WTC11 (cell line): ENCODE data around the gene SRSF1.

ENCODE experiments used
- CREB1 ChIP-seq: sonication (generic); formaldehyde crosslinking; IDR thresholded peaks from 2 replicates; pipeline ENCODE4 v1.8.0; 2023; ENCODE audit warnings: mild to moderate bottlenecking, missing genetic modification reagents
- JUN ChIP-seq: sonication (generic); formaldehyde crosslinking; IDR thresholded peaks from 2 replicates; pipeline ENCODE4 v1.8.0; 2023; ENCODE audit warnings: mild to moderate bottlenecking, missing genetic modification reagents
- NFE2L1 ChIP-seq: sonication (generic); formaldehyde crosslinking; IDR thresholded peaks from 2 replicates; pipeline ENCODE4 v1.8.1; 2023; ENCODE audit warnings: missing genetic modification reagents
- NFYB ChIP-seq: sonication (generic); formaldehyde crosslinking; conservative IDR thresholded peaks from 2 replicates; pipeline ENCODE4 v1.8.0; 2022; ENCODE audit warnings: low read depth, missing genetic modification reagents
- NR2C2 ChIP-seq: sonication (generic); formaldehyde crosslinking; IDR thresholded peaks from 2 replicates; pipeline ENCODE4 v1.8.0; 2022; ENCODE audit warnings: mild to moderate bottlenecking, missing genetic modification reagents
- NR3C1 ChIP-seq: sonication (generic); formaldehyde crosslinking; conservative IDR thresholded peaks from 2 replicates; pipeline ENCODE4 v1.8.1; 2023; ENCODE audit warnings: low read depth, mild to moderate bottlenecking, missing genetic modification reagents
- SMAD3 ChIP-seq: sonication (generic); formaldehyde crosslinking; IDR thresholded peaks from 2 replicates; pipeline ENCODE4 v1.8.0; 2022; ENCODE audit warnings: missing genetic modification reagents, mild to moderate bottlenecking, borderline replicate concordance
- ZBTB21 ChIP-seq: sonication (generic); formaldehyde crosslinking; IDR thresholded peaks from 2 replicates; pipeline ENCODE4 v1.8.1; 2023; ENCODE audit warnings: mild to moderate bottlenecking, missing genetic modification reagents, borderline replicate concordance
- TF ChIP-seq, protein P1 (sequence below): sonication (generic); formaldehyde crosslinking; IDR thresholded peaks from 2 replicates; pipeline ENCODE4 v1.8.1; 2022; ENCODE audit warnings: missing genetic modification reagents, borderline replicate concordance
- TF ChIP-seq, protein P2 (sequence below): fragments of 200-600 bp; IDR thresholded peaks from 2 replicates; pipeline ENCODE4 v1.8.0; 2022; ENCODE audit warnings: antibody characterized with exemption
- TF ChIP-seq, protein P3 (sequence below): sonication (generic); formaldehyde crosslinking; IDR thresholded peaks from 2 replicates; pipeline ENCODE4 v1.8.0; 2022; ENCODE audit warnings: mild to moderate bottlenecking, missing genetic modification reagents
- TF ChIP-seq, protein P4 (sequence below): sonication (generic); formaldehyde crosslinking; IDR thresholded peaks from 2 replicates; pipeline ENCODE4 v1.8.1; 2022; ENCODE audit warnings: low read depth, missing genetic modification reagents, borderline replicate concordance
- TF ChIP-seq, protein P5 (sequence below): sonication (generic); formaldehyde crosslinking; IDR thresholded peaks from 2 replicates; pipeline ENCODE4 v1.8.1; 2023; ENCODE audit warnings: mild to moderate bottlenecking, missing genetic modification reagents
- TF ChIP-seq, protein P6 (sequence below): sonication (generic); formaldehyde crosslinking; IDR thresholded peaks from 2 replicates; pipeline ENCODE4 v1.8.1; 2022; ENCODE audit warnings: mild to moderate bottlenecking, moderate library complexity, missing genetic modification reagents

DNA sequence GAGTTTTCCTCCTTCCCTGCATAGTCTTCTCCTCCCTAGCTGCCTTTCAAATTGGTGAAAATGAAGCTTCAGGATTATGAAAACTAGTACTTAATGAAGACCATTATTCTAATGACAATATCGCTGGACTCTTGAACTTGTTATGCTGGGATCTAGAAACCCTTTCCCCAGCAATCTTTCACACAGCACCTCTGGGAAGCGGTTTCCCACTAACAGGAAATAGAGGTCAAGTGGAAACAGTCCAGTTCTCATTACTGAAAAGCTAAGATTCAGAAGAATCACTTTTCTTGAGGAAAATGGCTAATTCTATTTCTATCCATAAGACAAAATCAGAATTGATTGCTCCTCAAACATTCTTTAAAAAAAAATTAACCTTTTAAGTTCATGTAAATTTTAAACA, 17.0 kb downstream of the SRSF1 start:
- TF ChIP-seq ZBTB21 (CRISPR knock-in tag) (no peak), NFE2L1 (CRISPR knock-in tag) (no peak), SMAD3 (CRISPR knock-in tag) (no peak), NR3C1 (CRISPR knock-in tag) (no peak), NR2C2 (no peak), JUN (CRISPR knock-in tag) (no peak), NFYB (CRISPR knock-in tag) (no peak), CREB1 (CRISPR knock-in tag) (no peak)
- TF ChIP-seq, protein P1, sequence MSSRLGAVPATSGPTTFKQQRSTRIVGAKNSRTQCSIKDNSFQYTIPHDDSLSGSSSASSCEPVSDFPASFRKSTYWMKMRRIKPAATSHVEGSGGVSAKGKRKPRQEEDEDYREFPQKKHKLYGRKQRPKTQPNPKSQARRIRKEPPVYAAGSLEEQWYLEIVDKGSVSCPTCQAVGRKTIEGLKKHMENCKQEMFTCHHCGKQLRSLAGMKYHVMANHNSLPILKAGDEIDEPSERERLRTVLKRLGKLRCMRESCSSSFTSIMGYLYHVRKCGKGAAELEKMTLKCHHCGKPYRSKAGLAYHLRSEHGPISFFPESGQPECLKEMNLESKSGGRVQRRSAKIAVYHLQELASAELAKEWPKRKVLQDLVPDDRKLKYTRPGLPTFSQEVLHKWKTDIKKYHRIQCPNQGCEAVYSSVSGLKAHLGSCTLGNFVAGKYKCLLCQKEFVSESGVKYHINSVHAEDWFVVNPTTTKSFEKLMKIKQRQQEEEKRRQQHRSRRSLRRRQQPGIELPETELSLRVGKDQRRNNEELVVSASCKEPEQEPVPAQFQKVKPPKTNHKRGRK (CRISPR knock-in tag) = no peak
- TF ChIP-seq, protein P2, sequence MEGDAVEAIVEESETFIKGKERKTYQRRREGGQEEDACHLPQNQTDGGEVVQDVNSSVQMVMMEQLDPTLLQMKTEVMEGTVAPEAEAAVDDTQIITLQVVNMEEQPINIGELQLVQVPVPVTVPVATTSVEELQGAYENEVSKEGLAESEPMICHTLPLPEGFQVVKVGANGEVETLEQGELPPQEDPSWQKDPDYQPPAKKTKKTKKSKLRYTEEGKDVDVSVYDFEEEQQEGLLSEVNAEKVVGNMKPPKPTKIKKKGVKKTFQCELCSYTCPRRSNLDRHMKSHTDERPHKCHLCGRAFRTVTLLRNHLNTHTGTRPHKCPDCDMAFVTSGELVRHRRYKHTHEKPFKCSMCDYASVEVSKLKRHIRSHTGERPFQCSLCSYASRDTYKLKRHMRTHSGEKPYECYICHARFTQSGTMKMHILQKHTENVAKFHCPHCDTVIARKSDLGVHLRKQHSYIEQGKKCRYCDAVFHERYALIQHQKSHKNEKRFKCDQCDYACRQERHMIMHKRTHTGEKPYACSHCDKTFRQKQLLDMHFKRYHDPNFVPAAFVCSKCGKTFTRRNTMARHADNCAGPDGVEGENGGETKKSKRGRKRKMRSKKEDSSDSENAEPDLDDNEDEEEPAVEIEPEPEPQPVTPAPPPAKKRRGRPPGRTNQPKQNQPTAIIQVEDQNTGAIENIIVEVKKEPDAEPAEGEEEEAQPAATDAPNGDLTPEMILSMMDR = no peak
- TF ChIP-seq, protein P3, sequence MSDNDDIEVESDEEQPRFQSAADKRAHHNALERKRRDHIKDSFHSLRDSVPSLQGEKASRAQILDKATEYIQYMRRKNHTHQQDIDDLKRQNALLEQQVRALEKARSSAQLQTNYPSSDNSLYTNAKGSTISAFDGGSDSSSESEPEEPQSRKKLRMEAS (CRISPR knock-in tag) = no peak
- TF ChIP-seq, protein P4, sequence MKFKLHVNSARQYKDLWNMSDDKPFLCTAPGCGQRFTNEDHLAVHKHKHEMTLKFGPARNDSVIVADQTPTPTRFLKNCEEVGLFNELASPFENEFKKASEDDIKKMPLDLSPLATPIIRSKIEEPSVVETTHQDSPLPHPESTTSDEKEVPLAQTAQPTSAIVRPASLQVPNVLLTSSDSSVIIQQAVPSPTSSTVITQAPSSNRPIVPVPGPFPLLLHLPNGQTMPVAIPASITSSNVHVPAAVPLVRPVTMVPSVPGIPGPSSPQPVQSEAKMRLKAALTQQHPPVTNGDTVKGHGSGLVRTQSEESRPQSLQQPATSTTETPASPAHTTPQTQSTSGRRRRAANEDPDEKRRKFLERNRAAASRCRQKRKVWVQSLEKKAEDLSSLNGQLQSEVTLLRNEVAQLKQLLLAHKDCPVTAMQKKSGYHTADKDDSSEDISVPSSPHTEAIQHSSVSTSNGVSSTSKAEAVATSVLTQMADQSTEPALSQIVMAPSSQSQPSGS (CRISPR knock-in tag) = no peak
- TF ChIP-seq, protein P5, sequence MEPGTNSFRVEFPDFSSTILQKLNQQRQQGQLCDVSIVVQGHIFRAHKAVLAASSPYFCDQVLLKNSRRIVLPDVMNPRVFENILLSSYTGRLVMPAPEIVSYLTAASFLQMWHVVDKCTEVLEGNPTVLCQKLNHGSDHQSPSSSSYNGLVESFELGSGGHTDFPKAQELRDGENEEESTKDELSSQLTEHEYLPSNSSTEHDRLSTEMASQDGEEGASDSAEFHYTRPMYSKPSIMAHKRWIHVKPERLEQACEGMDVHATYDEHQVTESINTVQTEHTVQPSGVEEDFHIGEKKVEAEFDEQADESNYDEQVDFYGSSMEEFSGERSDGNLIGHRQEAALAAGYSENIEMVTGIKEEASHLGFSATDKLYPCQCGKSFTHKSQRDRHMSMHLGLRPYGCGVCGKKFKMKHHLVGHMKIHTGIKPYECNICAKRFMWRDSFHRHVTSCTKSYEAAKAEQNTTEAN (CRISPR knock-in tag) = no peak
- TF ChIP-seq, protein P6, sequence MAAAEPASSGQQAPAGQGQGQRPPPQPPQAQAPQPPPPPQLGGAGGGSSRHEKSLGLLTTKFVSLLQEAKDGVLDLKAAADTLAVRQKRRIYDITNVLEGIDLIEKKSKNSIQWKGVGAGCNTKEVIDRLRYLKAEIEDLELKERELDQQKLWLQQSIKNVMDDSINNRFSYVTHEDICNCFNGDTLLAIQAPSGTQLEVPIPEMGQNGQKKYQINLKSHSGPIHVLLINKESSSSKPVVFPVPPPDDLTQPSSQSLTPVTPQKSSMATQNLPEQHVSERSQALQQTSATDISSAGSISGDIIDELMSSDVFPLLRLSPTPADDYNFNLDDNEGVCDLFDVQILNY (CRISPR knock-in tag) = no peak
